DND-41 (cell line): ENCODE results near the gene PTPRN2.
"Not testable (repeated sequence)": the region's sequence is repeated elsewhere in the genome, so short reads cannot be mapped to it uniquely, and the experiment has no call there.

Experiments used
- ATAC-seq: fragments of 200-7000 bp; cut with Tn5 transposase; 3 replicates; pipeline ENCODE4 v1.9.1; 2021; ENCODE audit warnings: low read depth; ENCODE audit not compliant: insufficient read depth
- DNase-seq: peaks from one replicate; pipeline ENCODE4 v3.0.0-alpha.2; 2020
- H2AFZ ChIP-seq: 2 replicates; pipeline ENCODE4 v1.6.0; 2012; ENCODE audit warnings: low read depth, low read length
- H3K27ac ChIP-seq: 2 replicates; pipeline ENCODE4 v1.5.1; 2012; ENCODE audit warnings: low read length, inconsistent platforms
- H3K27me3 ChIP-seq: fragments of 200-600 bp; sonication (generic); 2 replicates; pipeline ENCODE4 v1.6.0; 2012; ENCODE audit warnings: low read length, mild to moderate bottlenecking, inconsistent platforms; ENCODE audit not compliant: insufficient read depth, poor library complexity
- H3K36me3 ChIP-seq: 2 replicates; pipeline ENCODE4 v1.5.1; 2012; ENCODE audit warnings: low read length, inconsistent platforms; ENCODE audit not compliant: insufficient read depth
- H3K4me1 ChIP-seq: 2 replicates; pipeline ENCODE4 v1.5.1; 2012; ENCODE audit warnings: mild to moderate bottlenecking, low read length; ENCODE audit not compliant: insufficient read depth
- H3K4me2 ChIP-seq: 2 replicates; pipeline ENCODE4 v1.6.0; 2012; ENCODE audit warnings: mild to moderate bottlenecking, moderate library complexity, low read length, inconsistent platforms; ENCODE audit not compliant: insufficient read depth
- H3K4me3 ChIP-seq, 2 experiments: fragments of 200-600 bp in 1 of 2; shearing (Covaris generic) in 1 of 2; 2 replicates each; pipeline ENCODE4 v1.5.1; 2012 to 2016; ENCODE audit warnings: inconsistent platforms in 2 of 2, low read length in 2 of 2, mild to moderate bottlenecking in 2 of 2, low read depth in 1 of 2, moderate library complexity in 1 of 2
- H3K79me2 ChIP-seq: 2 replicates; pipeline ENCODE4 v1.6.0; 2012; ENCODE audit warnings: low read length, inconsistent platforms; ENCODE audit not compliant: insufficient read depth
- H3K9ac ChIP-seq: 2 replicates; pipeline ENCODE4 v1.6.0; 2012; ENCODE audit warnings: low read depth, mild to moderate bottlenecking, inconsistent platforms, low read length, moderate library complexity
- H3K9me3 ChIP-seq: 2 replicates; pipeline ENCODE4 v1.5.1; 2012; ENCODE audit warnings: low read length, moderate library complexity, mild to moderate bottlenecking, inconsistent platforms; ENCODE audit not compliant: insufficient read depth, severe bottlenecking
- H4K20me1 ChIP-seq: 2 replicates; pipeline ENCODE4 v1.6.0; 2012; ENCODE audit warnings: low read length; ENCODE audit not compliant: insufficient read depth
- CTCF ChIP-seq: IDR thresholded peaks from 2 replicates; pipeline ENCODE4 v1.5.1; 2012; ENCODE audit warnings: borderline replicate concordance, low read length, moderate library complexity, mild to moderate bottlenecking; ENCODE audit not compliant: poor library complexity, severe bottlenecking; ENCODE audit errors: extremely low read depth
- EZH2 ChIP-seq: IDR thresholded peaks from 3 replicates; pipeline ENCODE4 v1.6.1; 2012; ENCODE audit warnings: borderline replicate concordance, low read depth, mild to moderate bottlenecking, moderate library complexity, low read length, inconsistent platforms; ENCODE audit not compliant: severe bottlenecking

Gene PTPRN2

GRCh38 chr7:157780721-157781120 is 806.9 kb downstream of the PTPRN2 start:
- ATAC-seq: no peak
- no peaks in the 10 kb centered on the region for H3K9me3 ChIP-seq
- H3K27me3 ChIP-seq: peaks cover 8% of the 10 kb centered on the region

GRCh38 chr7:157780312-157780711 is 807.3 kb downstream of the PTPRN2 start:
- H3K36me3 ChIP-seq: no peaks in the 10 kb centered on the region
- ATAC-seq (no peak), DNase-seq (no peak)
- H3K79me2 ChIP-seq: no peaks in the 10 kb centered on the region
- H3K4me3 ChIP-seq: no peak overlapping the region
- no peak overlapping the region for H3K4me2 ChIP-seq
- no peaks in the 10 kb centered on the region for H4K20me1 ChIP-seq
- H3K27ac ChIP-seq: no peak overlapping the region
- H3K9ac ChIP-seq: no peak overlapping the region
- no peaks in the 10 kb centered on the region for H3K9me3 ChIP-seq
- TF ChIP-seq EZH2: no peak
- TF ChIP-seq CTCF: no peak
- peaks cover 10% of the 10 kb centered on the region for H3K27me3 ChIP-seq
- no peaks in the 10 kb centered on the region for H3K4me1 ChIP-seq
- no peak overlapping the region for H2AFZ ChIP-seq

More at GRCh38 chr7:157780721-157781120, 806.9 kb downstream of the PTPRN2 start:
- H3K27ac ChIP-seq: no peak overlapping the region
- H3K4me1 ChIP-seq: no peaks in the 10 kb centered on the region
- no peaks in the 10 kb centered on the region for H4K20me1 ChIP-seq
- no peak overlapping the region for H3K9ac ChIP-seq
- TF ChIP-seq CTCF: no peak
- no peak for TF ChIP-seq EZH2
- no peaks in the 10 kb centered on the region for H3K79me2 ChIP-seq
- no peak for DNase-seq
- H3K4me3 ChIP-seq: no peak overlapping the region
- H3K4me2 ChIP-seq: no peak overlapping the region
- no peak overlapping the region for H2AFZ ChIP-seq
- H3K36me3 ChIP-seq: no peaks in the 10 kb centered on the region

DNA sequence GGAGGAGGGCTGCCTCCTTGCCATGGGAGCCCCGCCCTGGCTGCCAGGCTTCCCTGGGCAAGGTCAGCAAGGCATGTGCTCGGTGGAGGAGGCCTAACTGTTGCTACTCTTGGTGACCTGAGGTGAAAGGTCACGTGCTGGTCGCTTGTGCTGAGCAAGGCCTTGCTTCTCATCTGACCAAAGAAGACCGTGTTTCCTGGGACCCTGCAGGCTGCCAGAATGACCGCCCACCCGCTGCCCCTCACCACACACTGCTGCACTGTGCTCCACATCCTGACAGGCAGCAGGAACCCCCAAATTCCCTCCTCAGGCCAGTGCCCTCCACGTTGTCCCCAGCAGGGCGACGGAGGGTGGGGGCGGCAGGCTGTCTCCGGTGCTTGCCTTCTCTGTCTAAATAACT is 808.4 kb downstream of the PTPRN2 start:
- Histone ChIP-seq H4K20me1 (no peaks in the 10 kb centered on the region), H3K79me2 (no peaks in the 10 kb centered on the region), H3K27me3 (peaks cover 10% of the 10 kb centered on the region), H2AFZ (no peak overlapping the region), H3K9ac (no peak overlapping the region), H3K9me3 (no peaks in the 10 kb centered on the region), H3K27ac (no peak overlapping the region), H3K36me3 (no peaks in the 10 kb centered on the region), H3K4me1 (no peaks in the 10 kb centered on the region), H3K4me3 (no peak overlapping the region), H3K4me2 (no peak overlapping the region)
- DNase-seq (no peak), ATAC-seq (no peak)
- TF ChIP-seq CTCF (no peak), EZH2 (no peak)

DNA sequence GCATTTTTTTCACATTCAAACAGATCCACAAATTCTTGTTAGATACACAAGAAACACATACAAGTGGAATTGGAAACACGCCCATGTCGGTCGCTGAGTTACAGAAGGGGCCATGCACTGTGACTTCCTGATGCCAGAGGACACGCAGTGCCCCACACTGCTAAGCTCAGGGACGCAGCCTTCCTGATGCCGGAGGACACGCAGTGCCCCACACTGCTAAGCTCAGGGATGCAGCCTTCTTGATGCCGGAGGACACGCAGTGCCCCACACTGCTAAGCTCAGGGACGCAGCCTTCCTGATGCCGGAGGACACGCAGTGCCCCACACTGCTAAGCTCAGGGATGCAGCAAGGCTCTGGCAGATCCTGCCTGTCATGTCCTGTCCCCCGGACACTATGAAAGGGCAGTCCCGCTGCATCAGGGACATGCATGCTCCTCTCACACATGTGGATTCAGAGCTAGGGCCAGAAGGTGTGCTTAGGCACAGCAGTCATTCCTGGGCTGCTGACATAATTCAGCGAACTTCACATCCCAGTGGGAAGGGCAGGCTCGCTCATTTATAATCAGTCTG is 810.3 kb downstream of the PTPRN2 start:
- not testable (repeated sequence) for ATAC-seq, H3K79me2 ChIP-seq, H3K27ac ChIP-seq, H3K4me1 ChIP-seq, H3K9ac ChIP-seq, H4K20me1 ChIP-seq, H3K4me3 ChIP-seq, H3K9me3 ChIP-seq, H2AFZ ChIP-seq, H3K36me3 ChIP-seq, H3K27me3 ChIP-seq, H3K4me2 ChIP-seq, DNase-seq
